ENCODE measurements around the gene OTULIN.

OTULIN gene

DNA sequence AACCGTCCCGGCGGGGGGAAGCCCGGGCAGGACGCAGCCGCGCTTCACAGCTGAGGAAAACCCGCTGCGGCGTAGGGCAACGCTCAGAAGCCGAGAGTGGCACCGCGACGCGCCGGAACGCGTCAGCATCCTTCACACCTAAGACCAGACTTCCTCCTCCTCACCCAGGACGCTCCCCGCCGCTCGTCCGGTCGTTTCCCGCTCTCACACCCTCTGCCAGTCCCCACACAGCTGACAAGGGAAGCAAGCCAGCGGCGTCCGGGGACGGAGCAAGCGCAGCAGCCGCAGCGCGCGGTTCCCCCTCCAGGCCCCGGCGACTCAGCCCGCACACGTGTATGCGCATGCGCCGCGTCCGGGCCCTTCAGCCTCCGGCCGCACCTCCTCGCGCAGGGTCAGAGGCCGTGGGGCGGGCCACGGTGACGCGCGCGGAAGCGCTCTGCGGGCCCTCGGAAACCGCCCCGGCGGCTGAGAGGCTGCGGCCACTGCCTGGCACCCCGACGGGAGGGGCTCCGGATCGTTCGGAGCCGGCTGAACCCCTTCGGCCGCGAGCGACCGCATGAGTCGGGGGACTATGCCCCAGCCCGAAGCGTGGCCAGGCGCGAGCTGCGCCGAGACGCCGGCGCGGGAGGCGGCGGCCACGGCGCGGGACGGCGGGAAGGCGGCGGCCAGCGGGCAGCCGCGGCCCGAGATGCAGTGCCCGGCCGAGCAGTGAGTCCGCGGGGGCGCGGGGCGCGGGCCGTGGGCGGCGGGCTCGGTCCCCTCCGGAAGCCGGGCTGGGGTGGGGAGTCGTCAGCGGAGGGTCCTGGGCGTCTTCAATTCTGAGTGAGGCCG lies at the start of gene OTULIN:
OTULIN (plus strand) TSS at position 449 of the 831 bp plus-strand sequence; CDS start at position 557, 108 bp downstream.
- H3K4me3 Mint-ChIP-seq, result peak within 1 kb of the TSS; percentile 94

DNA sequence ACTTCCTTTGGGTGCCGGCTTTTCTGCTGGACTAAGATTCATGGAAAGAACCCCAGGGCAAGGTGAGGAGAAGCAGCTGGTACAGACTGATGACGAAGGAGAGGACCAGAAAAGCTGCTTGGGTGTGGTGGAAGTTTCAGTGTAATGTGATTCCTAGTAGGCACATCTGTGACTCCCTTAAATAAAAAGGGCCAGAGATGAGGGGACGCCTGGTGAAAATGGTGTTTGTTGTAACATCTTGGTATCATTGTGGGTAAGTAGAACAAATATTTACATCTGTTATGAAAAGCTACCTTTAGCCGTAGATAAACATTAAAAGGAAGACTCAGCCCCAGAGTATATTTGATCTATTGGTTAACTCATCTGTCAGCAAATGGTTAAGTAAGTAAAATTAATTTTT lies 49.2 kb upstream of the OTULIN start:
- Mint-ChIP-seq H3K4me3 (no peak overlapping the region), H3K36me3 (ENCODE audit: low read depth) (peaks cover 2% of the 10 kb centered on the region), H3K27me3 (ENCODE audit: low read depth, poor library complexity) (peaks cover 8% of the 10 kb centered on the region), H3K4me1 (peaks cover under 1% of the 10 kb centered on the region), H3K27ac (no peak overlapping the region), H3K9me3 (no peaks in the 10 kb centered on the region)
- no peak for DNase-seq
- TF ChIP-seq, protein P1, sequence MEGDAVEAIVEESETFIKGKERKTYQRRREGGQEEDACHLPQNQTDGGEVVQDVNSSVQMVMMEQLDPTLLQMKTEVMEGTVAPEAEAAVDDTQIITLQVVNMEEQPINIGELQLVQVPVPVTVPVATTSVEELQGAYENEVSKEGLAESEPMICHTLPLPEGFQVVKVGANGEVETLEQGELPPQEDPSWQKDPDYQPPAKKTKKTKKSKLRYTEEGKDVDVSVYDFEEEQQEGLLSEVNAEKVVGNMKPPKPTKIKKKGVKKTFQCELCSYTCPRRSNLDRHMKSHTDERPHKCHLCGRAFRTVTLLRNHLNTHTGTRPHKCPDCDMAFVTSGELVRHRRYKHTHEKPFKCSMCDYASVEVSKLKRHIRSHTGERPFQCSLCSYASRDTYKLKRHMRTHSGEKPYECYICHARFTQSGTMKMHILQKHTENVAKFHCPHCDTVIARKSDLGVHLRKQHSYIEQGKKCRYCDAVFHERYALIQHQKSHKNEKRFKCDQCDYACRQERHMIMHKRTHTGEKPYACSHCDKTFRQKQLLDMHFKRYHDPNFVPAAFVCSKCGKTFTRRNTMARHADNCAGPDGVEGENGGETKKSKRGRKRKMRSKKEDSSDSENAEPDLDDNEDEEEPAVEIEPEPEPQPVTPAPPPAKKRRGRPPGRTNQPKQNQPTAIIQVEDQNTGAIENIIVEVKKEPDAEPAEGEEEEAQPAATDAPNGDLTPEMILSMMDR (IDR thresholded peaks at IDR 0.05), result no peak

More for the DNA sequence above, at the start of gene OTULIN:
- TF ChIP-seq, protein P1 (IDR thresholded peaks at IDR 0.05), result no peak
- Mint-ChIP-seq H3K27me3 (ENCODE audit: low read depth, poor library complexity) (peaks cover 3% of the 10 kb centered on the region), H3K4me1 (peaks cover 46% of the 10 kb centered on the region), H3K9me3 (peaks cover 8% of the 10 kb centered on the region), H3K27ac (peak within 1 kb of the TSS; percentile 79), H3K36me3 (ENCODE audit: low read depth) (peaks cover 32% of the 10 kb centered on the region)
- peak; percentile 88 for DNase-seq

DNA sequence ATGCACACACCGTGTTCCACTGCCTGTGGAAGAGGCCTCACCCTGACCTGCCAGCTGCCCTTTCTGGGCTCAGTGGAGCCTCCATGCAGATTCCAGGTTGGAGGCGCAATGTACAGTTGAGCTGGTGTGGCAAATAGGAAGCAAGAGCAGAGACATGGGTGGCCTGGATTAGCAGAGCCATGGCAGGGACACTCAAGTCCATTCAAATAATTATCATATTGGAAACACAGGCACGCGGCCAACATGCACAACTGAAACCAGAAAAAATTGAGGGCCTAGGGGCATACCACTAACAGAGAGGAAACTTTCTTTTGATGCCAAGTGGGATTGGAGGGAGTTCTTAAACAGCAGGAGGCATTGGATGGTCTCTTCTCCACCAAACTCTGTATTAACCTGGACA lies 47.1 kb upstream of the OTULIN start:
- Mint-ChIP-seq H3K36me3 (ENCODE audit: low read depth) (no peaks in the 10 kb centered on the region), H3K27me3 (ENCODE audit: low read depth, poor library complexity) (peaks cover 8% of the 10 kb centered on the region), H3K4me3 (no peak overlapping the region), H3K9me3 (peaks cover 12% of the 10 kb centered on the region), H3K4me1 (no peaks in the 10 kb centered on the region), H3K27ac (no peak overlapping the region)
- DNase-seq, result no peak
- TF ChIP-seq, protein P1 (IDR thresholded peaks at IDR 0.05), result no peak

DNA sequence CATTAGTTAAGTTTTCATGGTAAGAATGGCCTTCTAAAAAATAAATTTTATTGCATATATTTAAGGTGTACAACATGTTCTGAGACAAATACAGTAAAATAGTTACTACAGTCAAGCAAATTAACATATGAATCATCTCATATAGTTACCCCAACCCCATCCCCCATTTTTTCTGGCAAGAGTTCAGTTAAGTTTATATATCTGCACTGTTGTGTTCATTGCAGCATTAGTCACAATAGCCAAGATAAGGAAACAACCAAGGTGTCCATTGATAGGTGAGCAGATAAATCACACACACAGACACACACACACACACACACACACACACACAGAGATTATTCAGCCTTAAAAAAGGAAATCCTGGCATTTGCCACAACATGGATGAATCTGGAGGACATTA lies 37.2 kb upstream of the OTULIN start:
- no peaks in the 10 kb centered on the region for H3K9me3 Mint-ChIP-seq

DNA sequence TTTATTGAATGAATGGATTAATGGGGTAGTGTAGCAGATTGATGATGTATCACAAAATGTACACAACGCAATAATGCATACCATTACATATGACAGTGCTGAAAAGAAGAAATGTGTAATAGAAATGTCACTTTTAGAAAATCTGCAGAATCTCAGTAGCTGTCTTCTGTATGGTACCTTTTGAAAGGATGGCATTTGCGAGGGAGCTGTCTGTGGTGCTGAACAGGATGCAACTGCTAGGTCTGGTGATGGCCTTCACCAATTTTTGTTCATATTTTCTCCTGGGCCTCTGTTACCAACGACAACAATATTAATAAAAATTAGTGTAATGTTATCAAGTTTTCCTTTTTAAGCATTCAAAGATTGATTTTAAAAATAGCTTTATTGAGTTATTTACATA lies 36.2 kb upstream of the OTULIN start:
- Mint-ChIP-seq H3K4me3 (no peak overlapping the region), H3K9me3 (no peaks in the 10 kb centered on the region), H3K27me3 (ENCODE audit: low read depth, poor library complexity) (peaks cover 14% of the 10 kb centered on the region), H3K4me1 (peaks cover 9% of the 10 kb centered on the region), H3K27ac (no peak overlapping the region), H3K36me3 (ENCODE audit: low read depth) (no peaks in the 10 kb centered on the region)
- peak; percentile 86 for DNase-seq
- TF ChIP-seq, protein P1 (IDR thresholded peaks at IDR 0.05), result no peak

More for the DNA sequence above, 37.2 kb upstream of the OTULIN start:
- TF ChIP-seq, protein P1 (IDR thresholded peaks at IDR 0.05), result no peak
- H3K27me3 Mint-ChIP-seq (ENCODE audit: low read depth, poor library complexity), result peaks cover 11% of the 10 kb centered on the region
- H3K4me1 Mint-ChIP-seq, result peaks cover 9% of the 10 kb centered on the region
- H3K4me3 Mint-ChIP-seq, result no peak overlapping the region
- DNase-seq, result no peak
- H3K27ac Mint-ChIP-seq, result no peak overlapping the region
- H3K36me3 Mint-ChIP-seq (ENCODE audit: low read depth), result no peaks in the 10 kb centered on the region

DNA sequence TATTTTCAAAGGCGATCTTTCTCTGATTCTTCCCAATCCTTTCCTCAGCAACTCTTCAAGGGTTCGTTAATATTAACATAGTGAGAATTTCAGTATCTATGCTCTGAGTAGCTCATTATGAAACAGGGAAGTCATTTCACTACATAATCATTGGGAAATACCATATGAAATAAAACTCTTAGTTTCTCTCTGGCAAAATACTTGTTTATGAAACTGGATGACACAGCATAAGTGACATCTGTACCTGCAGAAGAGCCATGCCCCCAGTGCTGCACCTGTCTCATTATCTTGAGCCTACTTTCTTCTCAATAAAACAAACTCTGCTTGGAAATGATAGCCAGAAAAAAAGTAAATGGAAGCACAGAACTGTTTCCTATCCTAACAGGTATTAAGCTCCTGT lies 33.8 kb upstream of the OTULIN start:
- no peak overlapping the region for H3K4me3 Mint-ChIP-seq
- TF ChIP-seq, protein P1 (IDR thresholded peaks at IDR 0.05), result no peak
- H3K27me3 Mint-ChIP-seq (ENCODE audit: low read depth, poor library complexity), result peaks cover 18% of the 10 kb centered on the region
- H3K4me1 Mint-ChIP-seq, result peaks cover 7% of the 10 kb centered on the region
- no peak for DNase-seq
- no peaks in the 10 kb centered on the region for H3K9me3 Mint-ChIP-seq
- no peak overlapping the region for H3K27ac Mint-ChIP-seq
- H3K36me3 Mint-ChIP-seq (ENCODE audit: low read depth), result no peaks in the 10 kb centered on the region

Data from nephron progenitor cell (in vitro differentiated cells).